ENCODE data around the gene ANXA1.
"Not testable (repeated sequence)": the region's sequence is repeated elsewhere in the genome, so short reads cannot be mapped to it uniquely, and the experiment has no call there.

ANXA1 gene

GRCh38 chr9:73168298-73168934 lies 16.8 kb downstream of the ANXA1 start:
- no peak for DNase-seq (ENCODE audit: low read depth)

- DNase-seq (ENCODE audit: low read depth), result no peak
Observed at GRCh38 chr9:73170185-73170957, 18.7 kb downstream of the ANXA1 start.

GRCh38 chr9:73172901-73173215 lies 21.2 kb downstream of the ANXA1 start:
- no peak for DNase-seq (ENCODE audit: low read depth)

- no peak for DNase-seq (ENCODE audit: low read depth)
Observed at GRCh38 chr9:73173557-73174329, 22.1 kb downstream of the ANXA1 start.

GRCh38 chr9:73174330-73174980 lies 22.8 kb downstream of the ANXA1 start:
- DNase-seq (ENCODE audit: low read depth), result no peak

- no peak for DNase-seq (ENCODE audit: low read depth)
Observed at GRCh38 chr9:73176450-73176875, 24.8 kb downstream of the ANXA1 start.

GRCh38 chr9:73178044-73178443 lies 26.4 kb downstream of the ANXA1 start:
- no peak for DNase-seq (ENCODE audit: low read depth)

GRCh38 chr9:73179589-73179988 lies 27.9 kb downstream of the ANXA1 start:
- DNase-seq (ENCODE audit: low read depth), result no peak

GRCh38 chr9:73180403-73180802 lies 28.7 kb downstream of the ANXA1 start:
- DNase-seq (ENCODE audit: low read depth), result no peak

- no peak for DNase-seq (ENCODE audit: low read depth)
Observed at GRCh38 chr9:73182928-73183327, 31.3 kb downstream of the ANXA1 start.

GRCh38 chr9:73183428-73183827 lies 31.8 kb downstream of the ANXA1 start:
- no peak for DNase-seq (ENCODE audit: low read depth)

- no peak for DNase-seq (ENCODE audit: low read depth)
Observed at GRCh38 chr9:73183917-73184861, 32.5 kb downstream of the ANXA1 start.

- DNase-seq (ENCODE audit: low read depth), result not testable (repeated sequence)
Observed at GRCh38 chr9:73191109-73191508, 39.4 kb downstream of the ANXA1 start.

GRCh38 chr9:73194284-73194683 lies 42.6 kb downstream of the ANXA1 start:
- DNase-seq (ENCODE audit: low read depth), result no peak

GRCh38 chr9:73199448-73199847 lies 47.8 kb downstream of the ANXA1 start:
- DNase-seq (ENCODE audit: low read depth), result no peak

- DNase-seq (ENCODE audit: low read depth), result no peak
Observed at GRCh38 chr9:73199886-73200285, 48.2 kb downstream of the ANXA1 start.

- no peak for DNase-seq (ENCODE audit: low read depth)
Observed at GRCh38 chr9:73200694-73201452, 49.2 kb downstream of the ANXA1 start.

GRCh38 chr9:73202980-73203379 lies 51.3 kb downstream of the ANXA1 start:
- DNase-seq (ENCODE audit: low read depth), result no peak

- DNase-seq (ENCODE audit: low read depth), result no peak
Observed at GRCh38 chr9:73204936-73205335, 53.3 kb downstream of the ANXA1 start.

GRCh38 chr9:73206851-73207250 lies 55.2 kb downstream of the ANXA1 start:
- DNase-seq (ENCODE audit: low read depth), result no peak
